B cell (primary cell): Measurements from ENCODE around the gene CENPM. TPM values are rescaled to one million over a fixed set of nuclear protein-coding genes. Genes with fewer than 3 reads are reported as not detected.

Source experiments
- ATAC-seq: fragments of 200-7000 bp; cut with Tn5 transposase; one replicate; pipeline ENCODE4 v1.10.0; 2021; ENCODE audit warnings: low read depth, mild to moderate bottlenecking, moderate number of reproducible peaks, moderate library complexity
- CTCF ChIA-PET: fragments of 350-600 bp; sonication (Branson Sonifier 250); formaldehyde crosslinking; loops from one replicate; lab custom pipeline; 2021; ENCODE audit warnings: antibody characterized with exemption, inconsistent platforms; lab: Charles Lee
- POLR2A ChIA-PET: fragments of 350-600 bp; sonication (Branson Sonifier 250); formaldehyde crosslinking; loops from one replicate; lab custom pipeline; 2021; ENCODE audit warnings: antibody characterized with exemption; lab: Charles Lee
- DNase-seq: peaks from one replicate; pipeline ENCODE4 v3.0.0; 2013
- H2AFZ ChIP-seq: 2 replicates; pipeline ENCODE4 v1.6.1; 2012; ENCODE audit warnings: mild to moderate bottlenecking, low read depth, low read length; ENCODE audit not compliant: insufficient read depth, poor library complexity, severe bottlenecking
- H3K27ac ChIP-seq, 2 donors: 1 replicate in 1 of 2; 2 replicates in 1 of 2; pipeline ENCODE4 v1.5.1; 2012 to 2013; ENCODE audit warnings: low read length in 2 of 2, mild to moderate bottlenecking in 2 of 2, moderate library complexity in 1 of 2
- H3K27me3 ChIP-seq, 4 experiments: fragments of 200-600 bp in 1 of 4; sonication (generic) in 1 of 4; replicated peaks in 1 of 4; 1 replicate in 2 of 4; 2 replicates in 2 of 4; pipeline versions ENCODE4 v1.6.1 to v1.7.0; 2013 to 2016; ENCODE audit warnings: low read length in 3 of 4, mild to moderate bottlenecking in 2 of 4, mixed read lengths in 1 of 4, moderate library complexity in 1 of 4; ENCODE audit not compliant: insufficient read depth in 4 of 4, control insufficient read depth in 3 of 4; ENCODE audit errors: control extremely low read depth in 1 of 4
- H3K36me3 ChIP-seq, 2 experiments: replicated peaks in 1 of 2; 1 replicate in 1 of 2; 2 replicates in 1 of 2; pipeline versions ENCODE4 v1.6.1 to v1.7.1; 2013; ENCODE audit warnings: low read length in 1 of 2; ENCODE audit not compliant: insufficient read depth in 2 of 2, control insufficient read depth in 1 of 2; ENCODE audit errors: control extremely low read depth in 1 of 2, extremely low read depth in 1 of 2
- H3K4me1 ChIP-seq, 2 donors: fragments of 200-600 bp in 1 of 2; sonication (generic) in 1 of 2; 1 replicate in 1 of 2; 2 replicates in 1 of 2; pipeline versions ENCODE4 v1.5.1 to v1.6.1; 2013 to 2017; ENCODE audit warnings: low read length in 2 of 2; ENCODE audit not compliant: control insufficient read depth in 2 of 2, insufficient read depth in 2 of 2
- H3K4me2 ChIP-seq: replicated peaks from 2 replicates; pipeline ENCODE3; 2012; ENCODE audit warnings: mild to moderate bottlenecking, low read depth, low read length; ENCODE audit not compliant: poor library complexity, severe bottlenecking
- H3K4me3 ChIP-seq, 5 experiments: fragments of 200-600 bp in 1 of 5; sonication (generic) in 1 of 5; 1 replicate in 3 of 5; 2 replicates in 2 of 5; pipeline versions ENCODE4 v1.5.1 to v1.7.0; 2011 to 2016; ENCODE audit warnings: low read length in 4 of 5, mild to moderate bottlenecking in 4 of 5, low read depth in 2 of 5, control low read depth in 1 of 5, moderate library complexity in 1 of 5; ENCODE audit not compliant: insufficient read depth in 1 of 5; ENCODE audit errors: control extremely low read depth in 1 of 5, extremely low read depth in 1 of 5
- H3K79me2 ChIP-seq: fragments of 200-600 bp; sonication (generic); one replicate; pipeline ENCODE4 v1.6.0; 2016; ENCODE audit warnings: low read length; ENCODE audit not compliant: control insufficient read depth, insufficient read depth
- H3K9ac ChIP-seq: fragments of 200-600 bp; sonication (generic); 2 replicates; pipeline ENCODE4 v1.6.1; 2017; ENCODE audit warnings: mild to moderate bottlenecking, low read length, moderate library complexity
- H3K9me3 ChIP-seq, 3 donors: one replicate each; pipeline versions ENCODE4 v1.6.1 to v1.7.1; 2013; ENCODE audit warnings: low read length in 2 of 3; ENCODE audit not compliant: control insufficient read depth in 2 of 3, insufficient read depth in 1 of 3; ENCODE audit errors: control extremely low read depth in 1 of 3
- H4K20me1 ChIP-seq: 2 replicates; pipeline ENCODE4 v1.6.0; 2012; ENCODE audit warnings: mild to moderate bottlenecking, low read length; ENCODE audit not compliant: insufficient read depth, control insufficient read depth, poor library complexity, severe bottlenecking
- H3K27ac Mint-ChIP-seq: one replicate; pipeline ENCODE4 v1.8.0; 2021; ENCODE audit warnings: mixed read lengths
- H3K27me3 Mint-ChIP-seq: one replicate; pipeline ENCODE4 v1.8.0; 2021; ENCODE audit warnings: mixed read lengths
- H3K4me1 Mint-ChIP-seq: one replicate; pipeline ENCODE4 v1.8.0; 2021; ENCODE audit warnings: mixed read lengths
- H3K4me3 Mint-ChIP-seq: one replicate; pipeline ENCODE4 v1.8.0; 2021; ENCODE audit warnings: mixed read lengths
- H3K9me3 Mint-ChIP-seq: one replicate; pipeline ENCODE4 v1.8.0; 2022; ENCODE audit warnings: mixed read lengths; ENCODE audit not compliant: insufficient read depth
- CTCF ChIP-seq: fragments of 200-600 bp; IDR thresholded peaks from one replicate; pipeline ENCODE4 v1.8.0; 2022; ENCODE audit warnings: antibody characterized with exemption, mild to moderate bottlenecking
- EZH2 ChIP-seq: IDR thresholded peaks from 2 replicates; pipeline ENCODE4 v1.6.1; 2012; ENCODE audit warnings: borderline replicate concordance, low read depth, mild to moderate bottlenecking, moderate library complexity, low read length; ENCODE audit not compliant: insufficient read depth, poor library complexity, severe bottlenecking
- WGBS: methylation state at CpG from one replicate; pipeline ENCODE4 v1.1.5; 2013; ENCODE audit warnings: missing lambda C conversion rate; ENCODE audit not compliant: insufficient coverage; 5-methylcytosine and 5-hydroxymethylcytosine counted together
- intact Hi-C: fragments of 100-400 bp; cut with micrococcal nuclease; formaldehyde crosslinking; loops from one replicate; pipeline ENCODE4 v1.10.0; 2022
- polyA plus RNA-seq: library from polyadenylated mRNA; depleted of rRNA; stranded (reverse); fragments of >200 nt; gene quantifications from 2 replicates; pipeline ENCODE4 v1.2.3, GENCODE V29; 2012
- total RNA-seq, 2 donors: library from RNA; stranded (reverse); fragments of 120-200 nt in 1 of 2; gene quantifications; 1 replicate in 1 of 2; 2 replicates in 1 of 2; pipeline versions ENCODE4 v1.2.3 to v1.2.4, GENCODE V29; 2013 to 2022

The CENPM gene
- total and polyA plus RNA-seq, 2 donors (not counting 1 experiment from before 2014, with no cell fraction given), result 30.7 to 43.8 TPM

GRCh38 chr22:41989246-41989645 lies 42.3 kb upstream of the CENPM start:
- ChIA-PET POLR2A (no interaction called here), CTCF (interaction anchor here (0.6 to 0.7 kb wide), 2 partner anchors 11 to 51 kb away, joined by 3 read pairs; no protein-coding TSS in a partner anchor)
- 87% methylated on average over 4 of the region's 4 CpGs for WGBS
- Histone ChIP-seq H2AFZ (no peak overlapping the region), H3K4me3 (no peak overlapping the region), H3K27me3 (peaks cover 0 to 6% (median 0%) of the 10 kb centered on the region in 4 experiments), H3K36me3 (no peaks in the 10 kb centered on the region), H3K9me3 (no peaks in the 10 kb centered on the region), H4K20me1 (no peaks in the 10 kb centered on the region), H3K79me2 (no peaks in the 10 kb centered on the region), H3K9ac (no peak overlapping the region), H3K4me1 (no peaks in the 10 kb centered on the region), H3K4me2 (no peak overlapping the region), H3K27ac (no peak overlapping the region)
- ATAC-seq, result no peak
- TF ChIP-seq EZH2, result no peak
- TF ChIP-seq CTCF, result no peak
- Mint-ChIP-seq H3K9me3 (no peaks in the 10 kb centered on the region), H3K4me3 (no peak overlapping the region), H3K4me1 (no peaks in the 10 kb centered on the region), H3K27me3 (peaks cover 25% of the 10 kb centered on the region), H3K27ac (no peak overlapping the region)
- no peak for DNase-seq
- intact Hi-C loops, result no loop called here

GRCh38 chr22:41987276-41987675 lies 40.3 kb upstream of the CENPM start:
- ATAC-seq (no peak), DNase-seq (no peak)
- 100% methylated on average over 3 of the region's 5 CpGs for WGBS
- POLR2A ChIA-PET, result no interaction called here
- TF ChIP-seq EZH2 (no peak), CTCF (no peak)
- Histone ChIP-seq H3K79me2 (no peaks in the 10 kb centered on the region), H3K36me3 (no peaks in the 10 kb centered on the region), H3K9me3 (no peaks in the 10 kb centered on the region), H3K4me3 (no peak overlapping the region), H3K27me3 (peaks cover 0 to 9% (median 0%) of the 10 kb centered on the region in 4 experiments), H2AFZ (no peak overlapping the region), H3K4me1 (no peaks in the 10 kb centered on the region), H3K4me2 (no peak overlapping the region), H3K9ac (no peak overlapping the region), H3K27ac (no peak overlapping the region), H4K20me1 (no peaks in the 10 kb centered on the region)
- Mint-ChIP-seq H3K27ac (no peak overlapping the region), H3K4me1 (no peaks in the 10 kb centered on the region), H3K4me3 (no peak overlapping the region), H3K9me3 (no peaks in the 10 kb centered on the region), H3K27me3 (peaks cover 19% of the 10 kb centered on the region)
- intact Hi-C loops, result no loop called here
- CTCF ChIA-PET, result interaction anchor here (0.6 kb wide), 1 partner anchor 42 kb away, joined by 3 read pairs; no protein-coding TSS in a partner anchor
